Ureter (tissue), 1 donor: ENCODE data around the gene SERPINF2. TPM values are rescaled to one million over a fixed set of nuclear protein-coding genes. Genes with fewer than 3 reads are reported as not detected.
"Not testable (repeated sequence)": the region's sequence is repeated elsewhere in the genome, so short reads cannot be mapped to it uniquely, and the experiment has no call there.

ENCODE experiments used
- DNase-seq: peaks from one replicate; pipeline ENCODE4 v3.0.0-alpha.2; 2020; ENCODE audit warnings: low spot score
- total RNA-seq: library from RNA; stranded (reverse); gene quantifications from one replicate; pipeline ENCODE4 v1.2.4, GENCODE V29; 2023
- donor health status: DM: yes; HTN: yes; CAD: no.

SERPINF2 gene
- total RNA-seq, 1 donor from 2014 or later = 7.1 TPM

GRCh38 chr17:1789936-1790335 lies 47.3 kb downstream of the SERPINF2 start:
- DNase-seq = no peak

GRCh38 chr17:1792495-1793446 lies 50.1 kb downstream of the SERPINF2 start:
- DNase-seq = no peak

- no peak for DNase-seq
Observed at GRCh38 chr17:1793447-1793806, 50.8 kb downstream of the SERPINF2 start.

GRCh38 chr17:1796800-1797199 lies 54.1 kb downstream of the SERPINF2 start:
- no peak for DNase-seq

GRCh38 chr17:1797323-1797722 lies 54.7 kb downstream of the SERPINF2 start:
- no peak for DNase-seq

- DNase-seq = not testable (repeated sequence)
Observed at GRCh38 chr17:1797846-1798245, 55.2 kb downstream of the SERPINF2 start.

GRCh38 chr17:1800240-1800639 lies 57.6 kb downstream of the SERPINF2 start:
- no peak for DNase-seq

- no peak for DNase-seq
Observed at GRCh38 chr17:1800712-1801111, 58.0 kb downstream of the SERPINF2 start.

GRCh38 chr17:1802429-1802828 lies 59.8 kb downstream of the SERPINF2 start:
- DNase-seq = no peak

- DNase-seq = no peak
Observed at GRCh38 chr17:1803280-1803679, 60.6 kb downstream of the SERPINF2 start.

Other genes with a start within 250 kb of the SERPINF2 start
- gene INPP5K, start 226.3 kb upstream of the SERPINF2 start, total RNA-seq = 50.7 TPM
- gene PITPNA, start 180.1 kb upstream of the SERPINF2 start, total RNA-seq = 85.4 TPM
- 30.9 TPM for gene SLC43A2, start 114.0 kb upstream of the SERPINF2 start, total RNA-seq
- 16.3 TPM for gene SCARF1, start 97.1 kb upstream of the SERPINF2 start, total RNA-seq
- 22.5 TPM for gene RILP, start 93.0 kb upstream of the SERPINF2 start, total RNA-seq
- gene PRPF8, start 58.0 kb upstream of the SERPINF2 start, total RNA-seq = 396 TPM
- 9.2 TPM for gene TLCD2, start 32.5 kb upstream of the SERPINF2 start, total RNA-seq
- 29.5 TPM for gene WDR81, start 18.2 kb upstream of the SERPINF2 start, total RNA-seq
- 238 TPM for gene SERPINF1, start 19.2 kb downstream of the SERPINF2 start, total RNA-seq
- 19.0 TPM for gene SMYD4, start 87.0 kb downstream of the SERPINF2 start, total RNA-seq
- gene RPA1, start 87.1 kb downstream of the SERPINF2 start, total RNA-seq = 82.2 TPM